HG03280 (cell line): Measurements from ENCODE around the gene CMIP.
A peak's percentile ranks its signal among the peaks of the same experiment; 100 is the strongest.
"Not testable (repeated sequence)": the region's sequence is repeated elsewhere in the genome, so short reads cannot be mapped to it uniquely, and the experiment has no call there.

Source experiments
- ATAC-seq: cut with Tn5 transposase; IDR thresholded peaks from one replicate; pipeline ENCODE4 v1.9.1; 2021; ENCODE audit warnings: mild to moderate bottlenecking, moderate library complexity; ENCODE audit not compliant: unreplicated experiment

CMIP gene

GRCh38 chr16:81730090-81731051 is 285.8 kb downstream of the CMIP start:
- ATAC-seq = peak; percentile 70

- ATAC-seq = no peak
Observed at GRCh38 chr16:81731649-81732048, 287.0 kb downstream of the CMIP start.

GRCh38 chr16:81732699-81733098 is 288.1 kb downstream of the CMIP start:
- no peak for ATAC-seq

- ATAC-seq = no peak
Observed at GRCh38 chr16:81733295-81733694, 288.7 kb downstream of the CMIP start.

- no peak for ATAC-seq
Observed at GRCh38 chr16:81734632-81735434, 290.2 kb downstream of the CMIP start.

- ATAC-seq = peak; percentile 58
Observed at GRCh38 chr16:81737885-81738536, 293.4 kb downstream of the CMIP start.

GRCh38 chr16:81738783-81739496 is 294.3 kb downstream of the CMIP start:
- ATAC-seq = peak; percentile 28

GRCh38 chr16:81739503-81739902 is 294.9 kb downstream of the CMIP start:
- ATAC-seq = no peak

- ATAC-seq = peak; percentile 73
Observed at GRCh38 chr16:81740169-81740568, 295.6 kb downstream of the CMIP start.

GRCh38 chr16:81741430-81741770 is 296.8 kb downstream of the CMIP start:
- ATAC-seq = not testable (repeated sequence)

GRCh38 chr16:81744385-81744784 is 299.8 kb downstream of the CMIP start:
- no peak for ATAC-seq

GRCh38 chr16:81744911-81745310 is 300.3 kb downstream of the CMIP start:
- no peak for ATAC-seq

- ATAC-seq = peak; percentile 79
Observed at GRCh38 chr16:81745704-81746558, 301.3 kb downstream of the CMIP start.

- no peak for ATAC-seq
Observed at GRCh38 chr16:81746566-81746965, 302.0 kb downstream of the CMIP start.

GRCh38 chr16:81748476-81749198 is 304.0 kb downstream of the CMIP start:
- ATAC-seq = no peak

GRCh38 chr16:81752225-81752875 is 307.7 kb downstream of the CMIP start:
- ATAC-seq = peak; percentile 93

- no peak for ATAC-seq
Observed at GRCh38 chr16:81752876-81753227, 308.2 kb downstream of the CMIP start.

GRCh38 chr16:81754858-81755257 is 310.2 kb downstream of the CMIP start:
- ATAC-seq = no peak
